Stimulated activated CD8-positive, alpha-beta memory T cell treated with anti-CD3 and anti-CD28 coated beads, Interleukin-2, amount 100 ng/mL, for 48 hours (primary cell): ENCODE measurements around the gene PPARA.
"Not testable (repeated sequence)": the region's sequence is repeated elsewhere in the genome, so short reads cannot be mapped to it uniquely, and the experiment has no call there.

Experiments
- DNase-seq, 2 donors: peaks; one replicate each; pipeline ENCODE4 v3.0.0-alpha.2; 2020; ENCODE audit warnings: low read depth in 2 of 2

Gene PPARA

DNA sequence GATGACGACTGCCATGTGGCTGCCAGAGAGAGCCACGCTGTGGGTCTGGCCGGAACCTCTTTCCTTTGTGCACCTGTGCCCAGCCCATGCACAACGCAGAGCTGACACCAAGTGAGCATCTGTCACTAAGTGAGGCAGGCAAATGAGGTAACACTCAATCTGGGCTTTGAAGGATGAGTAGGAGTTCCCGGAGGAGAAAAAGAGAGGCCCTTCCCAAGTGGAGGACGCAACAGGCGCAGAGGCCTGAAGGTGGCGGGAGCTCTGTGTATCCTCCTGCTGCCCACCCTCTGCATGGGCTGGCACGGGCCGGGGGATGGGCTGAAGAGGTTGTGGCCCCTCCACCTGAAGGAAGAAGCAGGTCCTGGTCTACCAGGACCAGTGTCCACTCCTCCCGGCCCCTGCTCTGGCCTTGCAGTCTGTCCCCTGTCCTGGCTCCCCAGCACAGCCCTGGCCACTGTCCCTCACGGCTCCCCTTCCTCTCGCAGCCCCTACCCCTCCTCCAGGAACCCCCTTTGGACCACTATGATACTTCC is 23.4 kb upstream of the PPARA start:
- no peak for DNase-seq

DNA sequence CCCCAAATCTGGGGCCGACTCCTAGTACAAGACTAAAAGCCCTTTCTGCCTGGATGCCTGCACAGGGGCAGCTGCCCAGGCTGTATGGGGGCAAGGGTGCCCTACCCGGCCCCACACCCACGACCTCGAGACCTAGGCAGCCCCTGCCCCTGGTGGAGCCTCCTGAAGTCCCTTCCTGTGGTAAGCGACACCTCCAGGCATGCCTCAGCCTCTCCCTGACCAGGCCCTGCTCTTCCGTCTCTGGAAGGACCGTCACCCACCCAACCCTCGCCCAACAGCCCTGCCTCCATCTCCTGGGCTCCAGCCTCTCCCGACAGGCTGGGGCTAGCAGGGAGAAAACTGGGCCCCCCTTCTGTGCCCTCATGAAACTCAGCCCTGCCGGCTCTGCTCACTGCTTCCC is 22.8 kb upstream of the PPARA start:
- DNase-seq, result no peak

GRCh38 chr22:46128606-46129005 is 21.7 kb upstream of the PPARA start:
- no peak for DNase-seq

GRCh38 chr22:46129390-46130041 is 20.8 kb upstream of the PPARA start:
- DNase-seq, result no peak

GRCh38 chr22:46131151-46131587 is 19.2 kb upstream of the PPARA start:
- no peak for DNase-seq

GRCh38 chr22:46132193-46132829 is 18.0 kb upstream of the PPARA start:
- DNase-seq, result not testable (repeated sequence)

- no peak for DNase-seq
Measured at GRCh38 chr22:46132830-46133587, 17.3 kb upstream of the PPARA start.

GRCh38 chr22:46133588-46133855 is 16.8 kb upstream of the PPARA start:
- no peak for DNase-seq

- no peak for DNase-seq
Measured at GRCh38 chr22:46134111-46134705, 16.1 kb upstream of the PPARA start.

- DNase-seq, result no peak
Measured at GRCh38 chr22:46135611-46136485, 14.5 kb upstream of the PPARA start.

GRCh38 chr22:46136486-46137217 is 13.7 kb upstream of the PPARA start:
- DNase-seq, result no peak

GRCh38 chr22:46137218-46137766 is 13.0 kb upstream of the PPARA start:
- DNase-seq, result no peak

GRCh38 chr22:46138058-46138797 is 12.1 kb upstream of the PPARA start:
- DNase-seq, result no peak

DNA sequence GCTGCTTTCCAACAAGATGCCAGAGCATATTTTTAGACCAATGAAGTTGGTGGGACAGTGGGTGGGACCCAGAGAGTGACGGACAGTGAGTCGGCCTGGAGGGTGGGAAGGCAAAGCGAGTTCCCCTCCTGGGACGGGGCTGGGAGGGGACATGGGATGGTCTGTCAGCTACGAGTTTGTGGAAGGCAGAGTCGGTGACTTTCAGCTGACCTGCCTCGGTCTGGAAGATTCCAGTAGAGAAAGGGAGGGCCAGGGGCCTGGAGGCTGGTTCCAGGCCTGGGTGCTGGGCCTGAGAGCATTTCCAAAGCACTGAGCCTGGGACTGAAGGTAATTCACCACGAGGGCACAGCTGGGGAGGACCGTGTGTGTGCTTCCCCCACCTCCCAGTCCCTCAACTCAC is 10.9 kb upstream of the PPARA start:
- DNase-seq, result not testable (repeated sequence)

GRCh38 chr22:46139895-46140350 is 10.4 kb upstream of the PPARA start:
- no peak for DNase-seq

DNA sequence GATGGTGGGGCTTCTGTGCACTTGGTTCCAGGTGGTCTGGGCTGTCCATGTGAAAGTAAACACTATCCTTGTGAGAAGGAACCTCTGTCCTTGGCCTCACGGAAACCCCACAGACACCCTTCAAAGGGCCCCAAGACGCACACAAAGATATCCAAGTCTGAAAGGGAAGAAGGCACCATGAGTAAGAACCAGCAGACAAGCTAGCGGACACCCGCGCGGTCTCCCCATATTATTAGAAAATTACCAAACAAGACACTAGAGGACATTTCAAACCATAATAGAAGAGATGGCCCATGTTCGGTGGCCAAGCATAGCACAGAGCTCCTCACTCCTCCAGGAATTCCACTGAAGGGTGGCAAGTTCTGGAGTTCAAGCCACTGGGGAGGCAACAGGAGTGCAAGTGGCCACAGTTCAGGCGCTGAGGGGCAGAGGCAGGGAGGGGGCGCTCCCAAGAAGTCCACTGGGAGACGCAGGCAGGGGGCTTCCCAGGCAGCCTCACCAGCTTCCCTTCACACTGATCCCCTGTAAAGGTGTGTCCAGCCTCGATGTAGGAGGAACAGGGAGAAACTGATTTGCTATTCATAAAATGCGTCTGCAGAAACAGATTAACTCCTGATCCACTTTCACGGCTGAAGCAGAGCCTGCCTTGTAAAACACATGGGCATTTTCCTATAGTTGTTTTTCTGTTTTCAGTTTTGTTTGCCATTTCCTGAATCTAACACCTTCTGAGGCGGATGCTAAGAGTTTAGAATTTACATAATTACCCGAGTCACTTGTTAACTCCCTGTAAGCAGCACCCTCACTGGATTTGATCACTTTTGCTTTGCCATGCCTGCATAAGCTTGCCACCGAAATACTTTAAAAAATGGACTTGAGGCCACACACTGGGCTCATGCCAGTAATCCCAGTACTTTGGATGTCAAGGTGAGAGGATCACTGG is 9.1 kb upstream of the PPARA start:
- no peak for DNase-seq

DNA sequence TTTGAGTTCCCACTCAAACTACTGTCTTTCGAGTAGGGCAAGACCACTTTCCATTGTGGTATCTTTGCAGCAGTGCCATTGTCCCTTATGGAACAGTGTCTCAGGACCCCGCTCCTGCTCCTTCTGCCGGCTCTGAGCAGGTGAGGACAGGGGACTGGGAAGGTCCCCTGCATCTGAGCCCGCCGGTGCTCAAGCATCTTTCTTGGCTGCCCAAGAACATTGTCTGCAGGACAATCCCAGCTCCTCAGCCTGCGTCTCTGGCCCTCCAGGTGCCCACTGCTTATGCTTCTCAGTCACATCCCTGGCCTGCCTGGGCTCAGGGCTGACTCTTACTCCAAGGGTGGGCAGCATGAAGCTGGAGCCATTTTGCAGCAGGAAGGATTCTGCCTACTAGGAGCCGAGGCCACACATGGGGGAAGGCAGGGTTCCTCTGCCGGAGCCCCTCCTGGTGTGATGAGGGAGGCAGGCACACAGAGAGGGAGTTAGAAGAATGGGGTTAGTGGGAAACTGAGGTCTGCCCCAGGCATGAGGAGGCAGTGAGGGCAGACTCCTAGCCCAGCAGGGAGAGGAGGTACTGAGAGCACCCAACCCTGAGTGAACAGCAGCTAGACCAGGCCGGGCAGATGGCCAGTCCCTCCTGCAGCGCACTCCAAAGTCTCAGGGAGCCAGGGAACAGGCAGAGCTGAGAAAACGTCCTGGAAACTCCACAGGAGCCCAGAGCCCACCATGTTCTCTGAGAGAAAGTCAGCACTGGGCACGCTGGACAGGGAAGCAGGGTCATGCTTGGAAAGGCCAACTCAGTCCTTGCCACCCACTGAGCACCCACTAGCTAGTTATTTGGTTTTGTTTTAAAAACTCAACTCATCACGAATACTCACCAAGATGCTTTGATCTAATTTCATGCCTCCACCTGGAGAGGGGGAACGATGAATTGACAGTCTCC is 7.5 kb upstream of the PPARA start:
- no peak for DNase-seq
